Endothelial cell (in vitro differentiated cells): ENCODE results near the gene CKAP2L. TPM values are rescaled to one million over a fixed set of nuclear protein-coding genes. Genes with fewer than 3 reads are reported as not detected.

ENCODE experiments used
- DNase-seq: peaks from one replicate; pipeline ENCODE4 v3.0.0; 2021; ENCODE audit warnings: low spot score
- H3K27ac Mint-ChIP-seq: one replicate; pipeline ENCODE4 v1.8.0; 2021; ENCODE audit warnings: mixed read lengths, inconsistent platforms; ENCODE audit not compliant: unreplicated experiment
- H3K27me3 Mint-ChIP-seq: one replicate; pipeline ENCODE4 v1.8.0; 2021; ENCODE audit warnings: mild to moderate bottlenecking, moderate library complexity, mixed read lengths, inconsistent platforms; ENCODE audit not compliant: unreplicated experiment
- H3K36me3 Mint-ChIP-seq: one replicate; pipeline ENCODE4 v1.8.0; 2021; ENCODE audit warnings: mild to moderate bottlenecking, low read depth, mixed read lengths, inconsistent platforms; ENCODE audit not compliant: unreplicated experiment
- H3K4me1 Mint-ChIP-seq: one replicate; pipeline ENCODE4 v1.8.0; 2021; ENCODE audit warnings: mild to moderate bottlenecking, mixed read lengths, inconsistent platforms; ENCODE audit not compliant: unreplicated experiment
- H3K4me3 Mint-ChIP-seq: one replicate; pipeline ENCODE4 v1.8.0; 2021; ENCODE audit warnings: mild to moderate bottlenecking, mixed read lengths, inconsistent platforms; ENCODE audit not compliant: unreplicated experiment
- H3K9me3 Mint-ChIP-seq: one replicate; pipeline ENCODE4 v1.8.0; 2021; ENCODE audit warnings: mixed read lengths, inconsistent platforms; ENCODE audit not compliant: unreplicated experiment
- total RNA-seq: library from RNA; stranded (reverse); fragmentation: NEBNext Ultra II Directional; extraction: Animal tissue kit (Norgen Biotek cat#: 25700); gene quantifications from one replicate; pipeline ENCODE4 v1.2.1, GENCODE V29; 2021; ENCODE audit not compliant: unreplicated experiment
- TF ChIP-seq, protein P1 (sequence below): fragments of 200-600 bp; sonication (generic); IDR thresholded peaks from one replicate; pipeline ENCODE4 v1.5.0; 2021; ENCODE audit warnings: antibody characterized with exemption; ENCODE audit not compliant: unreplicated experiment

Gene CKAP2L
- total RNA-seq, 1 donor from 2014 or later = 5.5 TPM

DNA sequence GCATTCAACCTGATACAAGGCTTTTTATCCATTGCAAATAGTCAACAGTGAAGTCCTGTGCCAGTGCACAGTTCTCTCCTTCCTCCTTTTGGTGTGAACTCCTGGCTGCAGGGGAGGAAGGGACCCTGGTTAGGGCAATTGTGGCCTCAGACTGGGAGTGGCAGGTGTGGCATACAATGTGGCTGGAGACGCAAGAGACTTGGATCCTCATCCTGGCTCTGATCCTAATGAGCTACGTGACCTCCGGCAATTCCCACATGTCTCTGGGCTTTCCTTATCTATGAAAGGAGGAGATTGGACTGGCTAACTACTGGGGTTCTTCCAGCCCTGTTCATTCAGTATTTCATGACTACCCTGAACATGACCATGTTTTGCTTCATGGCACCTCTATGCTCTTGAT lies 30.4 kb upstream of the CKAP2L start:
- Mint-ChIP-seq H3K27me3 (no peaks in the 10 kb centered on the region), H3K36me3 (peaks cover 13% of the 10 kb centered on the region), H3K4me3 (no peak overlapping the region), H3K4me1 (peaks cover 17% of the 10 kb centered on the region), H3K9me3 (no peaks in the 10 kb centered on the region), H3K27ac (no peak overlapping the region)
- TF ChIP-seq, protein P1, sequence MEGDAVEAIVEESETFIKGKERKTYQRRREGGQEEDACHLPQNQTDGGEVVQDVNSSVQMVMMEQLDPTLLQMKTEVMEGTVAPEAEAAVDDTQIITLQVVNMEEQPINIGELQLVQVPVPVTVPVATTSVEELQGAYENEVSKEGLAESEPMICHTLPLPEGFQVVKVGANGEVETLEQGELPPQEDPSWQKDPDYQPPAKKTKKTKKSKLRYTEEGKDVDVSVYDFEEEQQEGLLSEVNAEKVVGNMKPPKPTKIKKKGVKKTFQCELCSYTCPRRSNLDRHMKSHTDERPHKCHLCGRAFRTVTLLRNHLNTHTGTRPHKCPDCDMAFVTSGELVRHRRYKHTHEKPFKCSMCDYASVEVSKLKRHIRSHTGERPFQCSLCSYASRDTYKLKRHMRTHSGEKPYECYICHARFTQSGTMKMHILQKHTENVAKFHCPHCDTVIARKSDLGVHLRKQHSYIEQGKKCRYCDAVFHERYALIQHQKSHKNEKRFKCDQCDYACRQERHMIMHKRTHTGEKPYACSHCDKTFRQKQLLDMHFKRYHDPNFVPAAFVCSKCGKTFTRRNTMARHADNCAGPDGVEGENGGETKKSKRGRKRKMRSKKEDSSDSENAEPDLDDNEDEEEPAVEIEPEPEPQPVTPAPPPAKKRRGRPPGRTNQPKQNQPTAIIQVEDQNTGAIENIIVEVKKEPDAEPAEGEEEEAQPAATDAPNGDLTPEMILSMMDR = no peak
- DNase-seq = no peak

- Mint-ChIP-seq H3K4me3 (no peak overlapping the region), H3K27ac (no peak overlapping the region), H3K9me3 (no peaks in the 10 kb centered on the region), H3K4me1 (peaks cover 12% of the 10 kb centered on the region), H3K27me3 (no peaks in the 10 kb centered on the region), H3K36me3 (peaks cover 13% of the 10 kb centered on the region)
- TF ChIP-seq, protein P1 = no peak
- no peak for DNase-seq
These were observed 29.8 kb upstream of the CKAP2L start for GRCh38 chr2:112794131-112794733.

DNA sequence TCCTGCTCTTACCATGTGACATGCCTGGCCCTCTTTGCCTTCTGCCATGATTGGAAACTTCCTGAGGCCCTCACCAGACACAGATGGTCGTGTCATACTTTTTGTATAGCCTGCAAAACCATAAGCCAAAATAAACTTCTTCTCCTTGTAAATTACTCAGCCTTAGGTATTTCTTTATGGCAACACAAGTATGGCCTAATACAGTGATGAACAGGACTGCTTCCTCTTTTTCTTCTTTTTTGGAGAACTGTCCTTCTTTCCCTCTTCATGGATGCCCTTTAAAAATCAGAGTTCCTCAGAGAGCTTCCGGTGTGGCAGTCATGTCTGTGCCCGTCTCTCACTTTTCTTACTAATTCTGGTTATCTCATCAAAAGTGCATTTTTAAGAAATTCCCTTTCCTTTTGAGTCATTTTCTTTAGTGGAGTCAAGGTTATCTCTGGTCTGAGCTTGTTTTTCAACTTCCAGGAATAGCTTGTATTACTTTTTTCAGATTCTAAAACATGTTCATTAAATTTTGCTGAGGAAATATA lies 29.1 kb upstream of the CKAP2L start:
- Mint-ChIP-seq H3K27ac (no peak overlapping the region), H3K4me3 (no peak overlapping the region), H3K9me3 (no peaks in the 10 kb centered on the region), H3K36me3 (peaks cover 13% of the 10 kb centered on the region), H3K27me3 (no peaks in the 10 kb centered on the region), H3K4me1 (peaks cover 8% of the 10 kb centered on the region)
- DNase-seq = no peak
- TF ChIP-seq, protein P1 = no peak

GRCh38 chr2:112792419-112792818 lies 28.0 kb upstream of the CKAP2L start:
- Mint-ChIP-seq H3K36me3 (peaks cover 8% of the 10 kb centered on the region), H3K4me3 (no peak overlapping the region), H3K27ac (no peak overlapping the region), H3K27me3 (no peaks in the 10 kb centered on the region), H3K9me3 (no peaks in the 10 kb centered on the region), H3K4me1 (peaks cover 5% of the 10 kb centered on the region)
- DNase-seq = no peak
- TF ChIP-seq, protein P1 = no peak

DNA sequence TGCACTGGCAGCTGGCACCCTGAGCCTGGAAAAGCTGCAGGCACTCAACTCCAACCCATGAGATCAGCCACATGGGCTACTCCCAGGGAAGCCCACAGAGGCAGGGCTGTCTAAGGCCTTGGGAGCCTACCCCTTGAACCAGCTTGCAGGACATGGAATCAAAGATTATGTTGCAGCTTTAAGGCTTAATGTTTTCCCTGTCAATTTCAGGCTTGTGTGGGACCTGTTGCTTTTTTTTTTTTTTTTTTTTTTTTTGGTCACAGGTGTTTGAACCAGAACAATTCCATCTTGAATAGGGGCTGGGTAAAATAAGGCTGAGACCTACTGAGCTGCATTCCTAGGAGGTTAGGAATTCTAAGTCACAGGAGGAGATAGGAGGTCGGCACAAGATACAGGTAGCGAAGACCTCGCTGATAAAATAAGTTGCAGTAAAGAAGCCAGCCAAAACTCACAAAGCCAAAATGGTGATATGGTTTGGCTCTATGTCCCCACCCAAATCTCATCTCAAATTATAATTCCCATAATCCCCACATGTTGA lies 27.4 kb upstream of the CKAP2L start:
- Mint-ChIP-seq H3K9me3 (no peaks in the 10 kb centered on the region), H3K36me3 (peaks cover 2% of the 10 kb centered on the region), H3K27me3 (no peaks in the 10 kb centered on the region), H3K4me3 (no peak overlapping the region), H3K27ac (no peak overlapping the region), H3K4me1 (peaks cover 4% of the 10 kb centered on the region)
- TF ChIP-seq, protein P1 = no peak
- DNase-seq = no peak
